Heart left ventricle (tissue), 13 donors: Measurements from ENCODE around the gene IDH2.

Experiments
- CTCF ChIP-seq, 12 donors: fragments of 200-600 bp; sonication (generic) in 4 of 12; IDR thresholded peaks; one replicate each; pipeline versions ENCODE4 v1.5.0 to v1.8.0; 2018 to 2022; ENCODE audit warnings: antibody characterized with exemption in 12 of 12, mild to moderate bottlenecking in 5 of 12
- POLR2A ChIP-seq, 2 donors: fragments of 450-650 bp; IDR thresholded peaks; one replicate each; pipeline ENCODE4 v1.6.1; 2017; ENCODE audit warnings: antibody characterized with exemption in 2 of 2, mild to moderate bottlenecking in 2 of 2, moderate library complexity in 2 of 2
- donor health status: ischemic (EF 13 %, LVEDD 7.1; RV severe dilation, severe dysfunction).
- donor health status: DM: no; HTN: yes; CAD: no.
- donor health status: DM: no; HTN: no; CAD: no.
- donor health status: ischemic (EF 25% LVEDD 6.9; RV normal size, moderate dysfunction).
- donor health status: ischemic (EF 25% LVEDD 5.7; RV mildly dilated, moderate dysfunction).
- donor health status: ischemic (EF 35%, LVEDD 5.7; RV mildly dilated, moderate dysfunction).
- donor health status: nonischemic (EF 11% LVEDD 7.7; RV severe dilation, severe dysfunction).
- donor health status: DM: yes; HTN: yes; CAD: no.
- donor health status: PGD.
- donor health status: ischemic (EF 29% LVEDD 5.4; RV normal size, mild dysfunction).
- donor health status: nonischemic (EF 23%, LVEDD 6.1; RV moderate dilation, normal function).

- TF ChIP-seq CTCF (IDR thresholded peaks at IDR 0.05) (no peak), POLR2A (IDR thresholded peaks at IDR 0.05) (no peak)
Observed at GRCh38 chr15:90055182-90055581, 47.1 kb downstream of the IDH2 start.
